SK-N-SH treated with all-trans-retinoic acid at 6 μM for 48 hours (cell line): ENCODE results near the gene EBF4.
"Not testable (repeated sequence)": the region's sequence is repeated elsewhere in the genome, so short reads cannot be mapped to it uniquely, and the experiment has no call there.

Experiments used
- ARNTL ChIP-seq: fragments of 450-650 bp; formaldehyde crosslinking; IDR thresholded peaks from 2 replicates; pipeline ENCODE4 v1.5.0; 2020; ENCODE audit warnings: low read depth, mild to moderate bottlenecking, moderate library complexity, borderline replicate concordance
- BACH2 ChIP-seq: fragments of 250-450 bp; sonication (Bioruptor Pico); IDR thresholded peaks from 2 replicates; pipeline ENCODE4 v1.9.0; 2021; ENCODE audit warnings: mild to moderate bottlenecking, borderline replicate concordance
- CREB5 ChIP-seq: fragments of 250-450 bp; sonication (Bioruptor Pico); IDR thresholded peaks from 2 replicates; pipeline ENCODE4 v1.5.1; 2020; ENCODE audit warnings: low read depth, mild to moderate bottlenecking, moderate library complexity
- CSDC2 ChIP-seq: fragments of 250-450 bp; sonication (Bioruptor Pico); IDR thresholded peaks from 2 replicates; pipeline ENCODE4 v1.5.0; 2020; ENCODE audit warnings: mild to moderate bottlenecking, moderate library complexity
- TOX ChIP-seq: fragments of 250-450 bp; sonication (Bioruptor Pico); IDR thresholded peaks from 2 replicates; pipeline ENCODE4 v1.8.0; 2021; ENCODE audit warnings: mild to moderate bottlenecking, moderate library complexity, borderline replicate concordance
- ZFP30 ChIP-seq: fragments of 450-650 bp; formaldehyde crosslinking; IDR thresholded peaks from 2 replicates; pipeline ENCODE4 v1.5.0; 2022; ENCODE audit warnings: mild to moderate bottlenecking, moderate library complexity

GRCh38 chr20:2695984-2696525 is 3.5 kb downstream of the EBF4 start:
- TF ChIP-seq TOX (CRISPR knock-in tag); ARNTL; CREB5 (CRISPR knock-in tag); ZFP30 (CRISPR knock-in tag); CSDC2; BACH2 (CRISPR knock-in tag): not testable (repeated sequence)
